RWPE1 (cell line): Measurements from ENCODE around the gene HSF5.

Source experiments
- CTCF ChIA-PET: fragments of 350-600 bp; sonication (Branson Sonifier 250); formaldehyde crosslinking; extraction: SDS; loops from one replicate; lab custom pipeline; 2021; lab: Yijun Ruan, JAX
- POLR2A ChIA-PET: fragments of 400-600 bp; formaldehyde crosslinking; extraction: SDS; loops from one replicate; lab custom pipeline; 2020; ENCODE audit warnings: antibody characterized with exemption; ENCODE audit not compliant: low non-redundant PET; lab: Yijun Ruan, JAX
- DNase-seq: peaks from one replicate; pipeline ENCODE4 v3.0.0; 2012; ENCODE audit warnings: low spot score
- H3K27ac ChIP-seq: fragments of 450-650 bp; 2 replicates; pipeline ENCODE4 v1.5.1; 2017
- TF ChIP-seq, protein P1 (sequence below): fragments of 450-650 bp; conservative IDR thresholded peaks from 2 replicates; pipeline ENCODE4 v1.5.1; 2017; ENCODE audit warnings: low read depth, mild to moderate bottlenecking

Gene HSF5

GRCh38 chr17:58528443-58528842 is 40.2 kb upstream of the HSF5 start:
- ChIA-PET CTCF (interaction anchor here (0.6 to 0.9 kb wide), 2 partner anchors 30 to 32 kb away, joined by 3 to 4 read pairs; no protein-coding TSS in a partner anchor), POLR2A (no interaction called here)
- no peak for DNase-seq
- peak overlapping the region; percentile 97 for H3K27ac ChIP-seq
- TF ChIP-seq, protein P1, sequence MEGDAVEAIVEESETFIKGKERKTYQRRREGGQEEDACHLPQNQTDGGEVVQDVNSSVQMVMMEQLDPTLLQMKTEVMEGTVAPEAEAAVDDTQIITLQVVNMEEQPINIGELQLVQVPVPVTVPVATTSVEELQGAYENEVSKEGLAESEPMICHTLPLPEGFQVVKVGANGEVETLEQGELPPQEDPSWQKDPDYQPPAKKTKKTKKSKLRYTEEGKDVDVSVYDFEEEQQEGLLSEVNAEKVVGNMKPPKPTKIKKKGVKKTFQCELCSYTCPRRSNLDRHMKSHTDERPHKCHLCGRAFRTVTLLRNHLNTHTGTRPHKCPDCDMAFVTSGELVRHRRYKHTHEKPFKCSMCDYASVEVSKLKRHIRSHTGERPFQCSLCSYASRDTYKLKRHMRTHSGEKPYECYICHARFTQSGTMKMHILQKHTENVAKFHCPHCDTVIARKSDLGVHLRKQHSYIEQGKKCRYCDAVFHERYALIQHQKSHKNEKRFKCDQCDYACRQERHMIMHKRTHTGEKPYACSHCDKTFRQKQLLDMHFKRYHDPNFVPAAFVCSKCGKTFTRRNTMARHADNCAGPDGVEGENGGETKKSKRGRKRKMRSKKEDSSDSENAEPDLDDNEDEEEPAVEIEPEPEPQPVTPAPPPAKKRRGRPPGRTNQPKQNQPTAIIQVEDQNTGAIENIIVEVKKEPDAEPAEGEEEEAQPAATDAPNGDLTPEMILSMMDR = no peak

DNA sequence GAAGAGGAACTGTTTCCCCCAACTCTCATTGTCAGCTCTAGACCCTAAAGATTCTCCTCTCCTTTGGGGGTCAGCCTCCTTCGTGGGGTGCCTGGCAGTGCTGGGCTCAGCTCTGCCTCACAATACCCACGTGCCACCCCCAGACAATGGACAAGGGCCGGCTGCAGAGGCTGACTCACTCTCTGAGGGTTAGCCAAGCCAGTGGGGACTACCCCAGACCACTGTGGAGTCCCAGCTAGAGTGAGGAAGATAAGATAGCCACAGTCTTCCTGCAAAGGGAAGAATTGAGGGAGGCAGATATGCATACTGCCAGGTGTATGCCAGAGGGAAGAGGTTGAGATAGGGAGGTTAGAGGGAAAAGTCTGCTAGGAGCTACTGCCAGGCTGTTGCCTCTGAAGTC is 39.7 kb upstream of the HSF5 start:
- TF ChIP-seq, protein P1 = no peak
- POLR2A ChIA-PET = no interaction called here
- CTCF ChIA-PET = interaction anchor here (0.6 to 0.9 kb wide), 3 partner anchors 31 to 469 kb away, joined by 3 to 7 read pairs (median 4); no protein-coding TSS in a partner anchor
- no peak for DNase-seq
- H3K27ac ChIP-seq = peak overlapping the region; percentile 97

DNA sequence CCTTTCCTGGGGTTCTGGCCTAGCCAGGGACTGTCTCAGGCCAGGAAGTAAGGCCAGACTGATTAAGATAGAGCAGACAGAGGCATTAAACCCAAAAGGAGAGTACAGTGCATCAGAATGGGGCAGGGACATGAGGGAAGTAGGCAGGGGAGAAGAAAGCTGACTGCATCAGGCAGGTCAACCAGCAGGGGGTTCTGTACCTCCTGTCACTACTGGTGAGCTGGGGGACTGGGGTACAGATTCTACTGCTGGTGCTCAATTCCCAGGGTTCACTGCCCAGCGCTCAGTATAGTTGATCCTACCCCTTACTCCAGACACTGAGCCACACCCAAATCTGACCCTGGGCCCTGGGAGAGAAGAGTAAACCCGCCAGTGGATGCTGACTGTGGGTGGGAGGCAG is 39.1 kb upstream of the HSF5 start:
- ChIA-PET POLR2A (no interaction called here), CTCF (interaction anchor here (0.6 kb wide), 1 partner anchor 469 kb away, joined by 7 read pairs; no protein-coding TSS in a partner anchor)
- no peak for DNase-seq
- H3K27ac ChIP-seq = peak overlapping the region; percentile 97
- TF ChIP-seq, protein P1 = no peak

DNA sequence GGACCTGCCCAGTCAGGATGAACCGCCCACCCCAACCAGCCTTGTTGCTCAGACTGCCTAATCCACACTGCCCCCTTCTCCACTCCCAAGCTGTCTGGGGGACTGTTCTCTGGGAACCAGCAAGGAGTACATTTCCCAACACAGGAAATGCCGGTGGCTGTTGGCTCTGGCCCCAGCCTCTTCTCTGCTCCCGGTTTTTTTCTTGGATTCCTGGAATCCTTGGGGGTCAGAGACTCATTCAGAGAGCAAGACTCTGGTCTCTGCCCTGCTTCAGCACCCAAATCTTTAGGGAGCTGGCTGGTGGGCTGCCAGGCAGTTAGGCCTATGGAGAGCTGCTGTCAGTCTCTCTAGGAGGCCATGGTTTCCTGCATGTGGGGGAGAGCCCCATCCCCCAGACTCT is 37.0 kb upstream of the HSF5 start:
- TF ChIP-seq, protein P1 = no peak
- POLR2A ChIA-PET = no interaction called here
- peak overlapping the region; percentile 97 for H3K27ac ChIP-seq
- DNase-seq = peak; percentile 39
- CTCF ChIA-PET = no interaction called here

DNA sequence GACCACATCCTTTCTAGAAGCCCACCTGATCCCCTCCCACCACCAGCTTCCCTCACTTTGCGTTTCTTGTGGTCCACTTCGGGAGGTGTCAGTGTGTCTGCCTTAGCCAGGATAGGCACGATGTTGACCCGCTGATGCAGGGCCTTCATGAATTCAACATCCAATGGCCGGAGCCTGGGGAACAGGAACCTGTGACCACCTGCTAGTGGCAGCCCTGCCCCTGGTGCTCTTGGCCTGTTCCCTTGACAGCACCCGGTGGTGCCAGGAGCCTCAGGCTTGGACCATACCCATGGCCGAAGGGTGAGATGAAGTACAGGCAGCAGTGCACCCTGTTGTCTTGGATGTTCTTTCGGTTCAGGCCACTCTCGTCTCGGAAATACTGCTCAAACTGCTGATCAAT is 33.5 kb upstream of the HSF5 start:
- H3K27ac ChIP-seq = peak overlapping the region; percentile 47
- ChIA-PET CTCF (no interaction called here), POLR2A (interaction anchor here (0.6 kb wide), 1 partner anchor 16 kb away, joined by 3 read pairs; no protein-coding TSS in a partner anchor)
- DNase-seq = no peak
- TF ChIP-seq, protein P1 = no peak

DNA sequence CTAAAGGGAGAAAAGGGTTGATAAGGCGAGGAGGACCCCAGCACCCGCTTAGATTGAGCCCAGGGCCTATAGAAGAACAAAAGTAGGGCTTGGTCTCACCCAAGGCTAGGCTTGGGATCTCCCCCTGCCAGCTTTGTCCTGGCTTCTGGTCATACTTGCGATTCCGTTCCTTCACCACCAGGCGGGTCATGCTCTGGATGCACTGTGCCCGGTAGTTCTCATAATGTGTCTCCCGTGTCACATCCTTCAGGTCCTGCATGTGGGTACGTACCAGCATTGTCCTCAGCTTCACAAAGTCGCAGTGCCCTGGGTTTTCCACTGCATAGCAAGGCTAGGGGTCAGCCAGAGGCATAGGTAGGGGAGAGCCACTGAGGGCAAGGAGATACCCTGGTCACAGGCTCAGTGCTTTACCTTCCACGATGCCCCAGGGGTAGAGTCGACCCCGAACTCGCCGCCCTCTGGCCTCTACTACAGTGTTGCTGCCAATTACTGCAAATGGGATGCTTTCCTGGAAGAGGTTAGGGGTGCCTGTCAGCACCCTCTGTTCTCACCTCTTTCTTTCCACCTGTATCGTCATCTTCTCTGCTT is 32.7 kb upstream of the HSF5 start:
- ChIA-PET POLR2A (no interaction called here), CTCF (interaction anchor here (0.6 to 0.8 kb wide), 2 partner anchors 63 to 91 kb away, joined by 3 read pairs; no protein-coding TSS in a partner anchor)
- DNase-seq = no peak
- peak overlapping the region; percentile 2; the same call in 1 of the 2 replicates for H3K27ac ChIP-seq
- TF ChIP-seq, protein P1 = no peak
